H9 (cell line): Measurements from ENCODE around the gene SLC4A1. TPM values are rescaled to one million over a fixed set of nuclear protein-coding genes. Genes with fewer than 3 reads are reported as not detected.
A peak's percentile ranks its signal among the peaks of the same experiment; 100 is the strongest.

Experiments
- DNase-seq: peaks from one replicate; pipeline ENCODE4 v3.0.0-alpha.2; 2017
- H2AFZ ChIP-seq: one replicate; pipeline ENCODE4 v1.6.1; 2013; ENCODE audit warnings: mild to moderate bottlenecking, low read length, control low read depth, moderate library complexity
- H2AK5ac ChIP-seq: 2 replicates; pipeline ENCODE4 v1.6.1; 2013; ENCODE audit warnings: low read length, control low read depth, mixed read lengths; ENCODE audit not compliant: insufficient read length
- H2BK120ac ChIP-seq: one replicate; pipeline ENCODE4 v1.6.1; 2013; ENCODE audit warnings: low read depth, mild to moderate bottlenecking, low read length, control low read depth, inconsistent platforms; ENCODE audit not compliant: poor library complexity, severe bottlenecking
- H2BK12ac ChIP-seq: 2 replicates; pipeline ENCODE4 v1.6.1; 2013; ENCODE audit warnings: low read length, control low read depth, mixed read lengths, low read depth; ENCODE audit not compliant: insufficient read length
- H2BK15ac ChIP-seq: 2 replicates; pipeline ENCODE4 v1.6.1; 2013; ENCODE audit warnings: low read depth, low read length, control low read depth
- H2BK20ac ChIP-seq: one replicate; pipeline ENCODE4 v1.6.1; 2013; ENCODE audit warnings: low read depth, mild to moderate bottlenecking, low read length, control low read depth, inconsistent platforms; ENCODE audit not compliant: poor library complexity, severe bottlenecking
- H2BK5ac ChIP-seq: 2 replicates; pipeline ENCODE4 v1.6.1; 2013; ENCODE audit warnings: low read length, control low read depth, mixed read lengths; ENCODE audit not compliant: insufficient read length
- H3K14ac ChIP-seq: 2 replicates; pipeline ENCODE4 v1.6.1; 2013; ENCODE audit warnings: low read length, control low read depth; ENCODE audit not compliant: insufficient read depth
- H3K18ac ChIP-seq: 2 replicates; pipeline ENCODE4 v1.6.1; 2013; ENCODE audit warnings: low read depth, mild to moderate bottlenecking, mixed read lengths, low read length, control low read depth; ENCODE audit not compliant: insufficient read length
- H3K23ac ChIP-seq: 2 replicates; pipeline ENCODE4 v1.6.1; 2013; ENCODE audit warnings: low read length, control low read depth, mixed read lengths, low read depth; ENCODE audit not compliant: insufficient read length
- H3K23me2 ChIP-seq: 2 replicates; pipeline ENCODE4 v1.6.1; 2013; ENCODE audit warnings: low read depth, mild to moderate bottlenecking, mixed read lengths, low read length, control low read depth; ENCODE audit not compliant: insufficient read length, poor library complexity, severe bottlenecking
- H3K27ac ChIP-seq: 2 replicates; pipeline ENCODE4 v1.5.1; 2013; ENCODE audit warnings: low read length, control low read depth, mixed read lengths, low read depth; ENCODE audit not compliant: insufficient read length
- H3K27me3 ChIP-seq: 2 replicates; pipeline ENCODE4 v1.6.1; 2013; ENCODE audit warnings: low read length, control low read depth, inconsistent platforms; ENCODE audit not compliant: insufficient read depth
- H3K4ac ChIP-seq: 2 replicates; pipeline ENCODE4 v1.6.1; 2013; ENCODE audit warnings: low read depth, mild to moderate bottlenecking, control low read depth, inconsistent platforms, low read length, moderate library complexity
- H3K4me1 ChIP-seq: 2 replicates; pipeline ENCODE4 v1.6.1; 2013; ENCODE audit warnings: low read length, control low read depth, inconsistent platforms; ENCODE audit not compliant: insufficient read depth
- H3K4me2 ChIP-seq: 2 replicates; pipeline ENCODE4 v1.6.1; 2013; ENCODE audit warnings: low read length, control low read depth, mixed read lengths; ENCODE audit not compliant: insufficient read length, insufficient read depth
- H3K56ac ChIP-seq: 2 replicates; pipeline ENCODE4 v1.6.1; 2013; ENCODE audit warnings: low read depth, mild to moderate bottlenecking, mixed read lengths, low read length, control low read depth; ENCODE audit not compliant: insufficient read length
- H3K79me1 ChIP-seq: 2 replicates; pipeline ENCODE4 v1.6.1; 2013; ENCODE audit warnings: low read depth, mild to moderate bottlenecking, moderate library complexity, low read length, control low read depth, inconsistent platforms; ENCODE audit not compliant: insufficient read depth, poor library complexity, severe bottlenecking
- H3K79me2 ChIP-seq: 2 replicates; pipeline ENCODE4 v1.6.1; 2013; ENCODE audit warnings: low read length, control low read depth, inconsistent platforms; ENCODE audit not compliant: insufficient read depth
- H3K9ac ChIP-seq: 2 replicates; pipeline ENCODE4 v1.6.1; 2013; ENCODE audit warnings: low read length, control low read depth, mixed read lengths; ENCODE audit not compliant: insufficient read length; ENCODE audit errors: extremely low read depth
- H3K9me3 ChIP-seq: one replicate; pipeline ENCODE4 v1.6.1; 2013; ENCODE audit warnings: low read depth, low read length, inconsistent platforms; ENCODE audit not compliant: control insufficient read depth
- H3T11ph ChIP-seq: one replicate; pipeline ENCODE4 v1.6.1; 2013; ENCODE audit warnings: mild to moderate bottlenecking, low read length, control low read depth, inconsistent platforms
- H4K20me1 ChIP-seq: one replicate; pipeline ENCODE4 v1.6.1; 2013; ENCODE audit not compliant: control insufficient read depth, insufficient read length, insufficient read depth
- H4K5ac ChIP-seq: 2 replicates; pipeline ENCODE4 v1.6.1; 2013; ENCODE audit warnings: low read depth, mild to moderate bottlenecking, mixed read lengths, low read length, control low read depth; ENCODE audit not compliant: insufficient read length
- H4K8ac ChIP-seq: replicated peaks from 2 replicates; pipeline ENCODE4 v1.6.1; 2013; ENCODE audit warnings: low read length, control low read depth, mixed read lengths, low read depth; ENCODE audit not compliant: insufficient read length
- H4K91ac ChIP-seq: 2 replicates; pipeline ENCODE4 v1.6.1; 2013; ENCODE audit warnings: low read depth, mild to moderate bottlenecking, moderate library complexity, mixed read lengths, low read length, control low read depth; ENCODE audit not compliant: insufficient read length
- H3K27ac Mint-ChIP-seq, 3 experiments: 2 replicates in 2 of 3; 3 replicates in 1 of 3; pipeline ENCODE4 v1.8.0; 2020 to 2021; ENCODE audit warnings: mixed read lengths in 3 of 3, mild to moderate bottlenecking in 1 of 3, moderate library complexity in 1 of 3
- H3K27me3 Mint-ChIP-seq: 2 replicates; pipeline ENCODE4 v1.8.0; 2021; ENCODE audit warnings: low read depth, mild to moderate bottlenecking, moderate library complexity, mixed read lengths
- H3K36me3 Mint-ChIP-seq, 3 experiments: 2 replicates in 2 of 3; 3 replicates in 1 of 3; pipeline ENCODE4 v1.8.0; 2020 to 2021; ENCODE audit warnings: low read depth in 3 of 3, mixed read lengths in 3 of 3; ENCODE audit not compliant: insufficient read depth in 1 of 3
- H3K4me1 Mint-ChIP-seq, 2 experiments: 2 replicates each; pipeline ENCODE4 v1.8.0; 2020; ENCODE audit warnings: mixed read lengths in 2 of 2
- H3K4me3 Mint-ChIP-seq, 2 experiments: 2 replicates in 1 of 2; 3 replicates in 1 of 2; pipeline ENCODE4 v1.8.0; 2020 to 2021; ENCODE audit warnings: mild to moderate bottlenecking in 2 of 2, mixed read lengths in 2 of 2, moderate library complexity in 1 of 2
- H3K9me3 Mint-ChIP-seq, 2 experiments: 2 replicates in 1 of 2; 3 replicates in 1 of 2; pipeline ENCODE4 v1.8.0; 2020; ENCODE audit warnings: mild to moderate bottlenecking in 2 of 2, mixed read lengths in 2 of 2, moderate library complexity in 1 of 2
- CTCF ChIP-seq: fragments of 200-600 bp; sonication (generic); conservative IDR thresholded peaks from 3 replicates; pipeline ENCODE4 v1.8.0; 2021; ENCODE audit warnings: antibody characterized with exemption, mild to moderate bottlenecking
- WGBS: extraction: QIAGEN DNeasy Blood & Tissue Kit; methylation state at CpG from one replicate; pipeline ENCODE4 v1.1.7; 2013; ENCODE audit warnings: missing lambda C conversion rate, low lambda C conversion rate, mixed read lengths; ENCODE audit not compliant: insufficient read length; ENCODE audit errors: extremely low coverage; 5-methylcytosine and 5-hydroxymethylcytosine counted together
- total RNA-seq: library from RNA; stranded (reverse); gene quantifications from 2 replicates; pipeline ENCODE4 v1.2.1, GENCODE V29; 2021

The SLC4A1 gene
- total RNA-seq, 1 experiment from 2014 or later, result not detected

DNA sequence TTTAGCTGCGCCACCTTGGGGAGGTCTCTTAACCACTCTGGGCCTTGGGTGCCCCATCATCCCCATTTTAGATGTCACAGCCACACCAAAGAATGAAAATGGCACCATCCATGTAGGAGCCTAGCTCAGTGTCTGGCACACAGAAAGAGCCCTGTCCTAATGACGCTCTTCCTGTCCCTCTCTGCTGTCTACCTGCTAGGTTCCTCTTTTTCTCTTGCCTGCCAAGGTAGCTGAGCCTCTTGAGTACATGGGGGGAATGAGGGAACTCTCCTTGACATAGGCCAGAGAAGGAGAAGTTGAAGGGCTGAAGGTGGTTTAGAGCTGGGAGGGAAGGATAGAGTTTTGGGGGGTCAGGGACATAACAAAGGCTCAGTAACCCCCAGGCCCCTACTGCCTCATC, 42.3 kb upstream of the SLC4A1 start:
- Histone ChIP-seq H3K4ac (no peak overlapping the region), H3K23me2 (peaks cover 14% of the 10 kb centered on the region), H3K27me3 (peaks cover 8% of the 10 kb centered on the region; the same call in 1 of the 2 replicates), H3K27ac (no peak overlapping the region), H2BK120ac (no peak overlapping the region), H3K56ac (no peak overlapping the region), H3K18ac (no peak overlapping the region), H3K4me2 (no peak overlapping the region), H4K91ac (no peak overlapping the region), H2BK5ac (no peak overlapping the region), H3K9ac (no peak overlapping the region), H3K4me1 (peaks cover 7% of the 10 kb centered on the region; the same call in 1 of the 2 replicates), H4K20me1 (peaks cover 2% of the 10 kb centered on the region), H3K79me2 (no peaks in the 10 kb centered on the region), H2AFZ (no peak overlapping the region), H2BK12ac (no peak overlapping the region), H3T11ph (no peak overlapping the region), H3K79me1 (no peaks in the 10 kb centered on the region), H3K23ac (no peak overlapping the region), H2BK20ac (no peak overlapping the region), H2AK5ac (no peak overlapping the region), H4K5ac (no peak overlapping the region), H2BK15ac (no peak overlapping the region), H4K8ac (no peak overlapping the region), H3K9me3 (no peaks in the 10 kb centered on the region), H3K14ac (no peak overlapping the region)
- DNase-seq, result no peak
- peak overlapping the region in 1 of 2 experiments; percentile 81; a peak in 3 of 5 replicates for H3K4me3 Mint-ChIP-seq
- H3K27me3 Mint-ChIP-seq, result peaks cover 39% of the 10 kb centered on the region
- H3K27ac Mint-ChIP-seq, result no peak overlapping the region
- H3K9me3 Mint-ChIP-seq, result no peaks in the 10 kb centered on the region
- no peaks in the 10 kb centered on the region for H3K36me3 Mint-ChIP-seq
- peaks cover 34 to 52% of the 10 kb centered on the region in 2 experiments for H3K4me1 Mint-ChIP-seq
- WGBS, result no CpG with 5 or more reads among the region's 2 CpGs
- no peak for TF ChIP-seq CTCF
